ENCODE results near the gene ARID1B. TPM values are rescaled to one million over a fixed set of nuclear protein-coding genes. Genes with fewer than 3 reads are reported as not detected.
A peak's percentile ranks its signal among the peaks of the same experiment; 100 is the strongest.
"Not testable (repeated sequence)": the region's sequence is repeated elsewhere in the genome, so short reads cannot be mapped to it uniquely, and the experiment has no call there.

ARID1B gene
- total RNA-seq, 1 donor from 2014 or later, result 87.4 TPM

DNA sequence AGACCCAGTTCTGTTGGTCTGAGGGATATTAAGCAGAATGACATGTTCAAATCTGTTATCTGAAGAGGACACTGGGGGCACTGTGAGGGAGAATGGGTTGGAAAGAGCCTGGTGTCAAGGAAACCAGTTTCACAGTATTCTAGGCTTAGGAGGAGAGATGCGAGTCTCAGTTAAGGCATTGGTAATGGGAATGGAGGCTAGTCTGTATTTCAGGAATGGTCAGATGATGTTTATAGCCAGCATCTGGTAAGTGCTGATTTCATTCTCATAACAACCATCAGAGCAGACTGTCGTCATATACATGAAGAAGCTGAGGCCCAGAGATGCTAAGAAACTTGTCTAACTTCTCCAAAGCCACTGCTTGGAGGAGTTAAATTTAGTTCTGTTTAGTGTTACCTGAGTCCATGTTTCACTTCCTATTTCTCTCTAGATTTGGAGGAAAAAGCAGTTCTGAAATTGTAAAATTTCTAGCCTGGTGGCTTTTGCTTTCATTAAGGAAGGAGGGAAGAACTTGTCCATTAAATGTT, 242.0 kb downstream of the ARID1B start:
- DNase-seq (ENCODE audit: low spot score), result no peak

DNA sequence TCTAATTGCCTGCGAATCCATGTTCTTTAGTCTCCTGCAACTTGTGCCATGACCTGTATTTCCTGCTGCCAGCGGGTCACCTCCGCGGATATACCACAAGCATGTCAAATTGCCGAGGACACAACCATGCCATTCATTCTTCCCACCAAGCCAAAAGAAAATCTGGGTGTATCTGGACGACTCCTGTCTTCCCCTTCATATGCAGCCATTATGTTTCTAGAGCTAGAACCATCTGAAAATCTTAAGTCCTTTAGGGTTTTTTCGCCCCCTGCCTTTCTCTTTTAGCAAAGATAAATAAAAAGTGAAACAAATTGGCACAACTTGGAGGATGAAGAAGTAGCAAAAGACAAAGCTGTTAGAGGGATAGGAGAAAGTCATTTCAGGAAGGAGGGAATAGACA, 242.6 kb downstream of the ARID1B start:
- no peak for DNase-seq (ENCODE audit: low spot score)

DNA sequence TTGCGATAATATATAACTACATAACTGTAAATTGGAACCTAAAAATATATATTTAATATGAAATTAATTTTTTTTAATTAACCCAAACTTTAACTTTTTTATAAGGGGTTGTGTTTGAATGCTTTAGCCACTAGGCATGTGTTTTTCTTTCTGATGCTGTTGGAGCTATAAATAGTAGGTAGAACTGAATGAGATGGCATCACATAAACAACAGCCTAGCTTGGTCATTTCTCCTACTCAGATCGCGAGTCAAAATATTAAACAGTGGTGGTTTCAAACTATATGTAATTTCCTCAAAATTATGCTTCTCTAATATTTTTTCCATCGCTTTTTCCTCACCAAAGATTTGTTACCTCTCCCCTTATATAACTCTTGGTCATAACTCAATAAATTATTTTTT, 243.2 kb downstream of the ARID1B start:
- DNase-seq (ENCODE audit: low spot score), result no peak

DNA sequence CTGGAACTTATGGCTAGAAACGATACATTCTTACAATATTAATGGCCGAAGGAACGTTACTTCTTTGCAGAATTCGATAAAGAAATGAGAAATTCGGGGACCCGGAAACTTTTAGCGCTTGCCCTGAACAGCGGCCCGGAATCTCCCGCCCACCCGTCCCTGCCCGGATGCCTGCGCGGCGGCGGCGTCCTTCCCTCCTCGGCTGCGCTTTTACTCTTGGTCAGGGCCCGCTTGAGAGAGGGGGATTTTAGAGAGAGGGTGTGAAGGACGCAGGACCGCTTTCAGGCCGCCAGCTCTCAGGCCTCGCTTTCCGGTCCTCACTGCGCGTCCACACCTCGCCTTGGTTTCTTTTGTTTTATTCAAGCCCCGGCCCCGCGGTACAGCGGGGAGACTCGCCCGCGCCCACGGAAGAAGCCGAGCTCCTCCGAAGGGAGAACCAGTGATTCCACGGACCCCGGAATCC, 243.7 kb downstream of the ARID1B start:
- DNase-seq (ENCODE audit: low spot score), result no peak

DNA sequence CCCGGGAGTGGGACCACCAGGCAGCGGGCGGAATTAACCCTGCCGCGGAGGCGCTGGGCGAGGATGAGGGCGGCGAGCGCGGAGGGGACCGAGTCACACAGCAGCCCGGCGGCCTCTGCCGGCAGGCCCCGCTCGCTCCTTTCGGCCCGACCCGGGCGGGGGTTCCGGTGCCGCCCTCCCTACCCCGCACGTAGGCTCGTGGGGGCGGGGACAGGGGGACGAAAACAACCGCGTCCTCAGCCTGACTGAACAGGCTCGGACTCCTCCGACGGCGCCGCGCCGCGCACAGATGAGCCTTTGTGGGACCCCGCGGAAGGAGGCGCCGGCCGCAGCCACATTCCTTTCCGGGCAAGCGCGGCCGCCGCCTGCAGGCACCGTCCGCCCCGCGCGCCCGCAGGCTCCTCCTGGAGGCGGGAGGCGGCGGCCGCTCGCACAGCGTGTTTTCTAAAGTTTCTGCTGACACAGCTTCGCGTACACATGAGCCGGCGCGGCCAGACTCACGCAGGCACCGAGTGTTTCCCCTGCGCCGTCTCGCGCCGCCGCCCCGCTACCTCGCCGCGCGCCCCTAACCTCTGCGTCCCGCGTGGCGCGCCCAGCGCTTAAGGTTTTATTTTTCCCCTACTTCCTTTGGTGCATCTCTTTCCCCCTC, 244.3 kb downstream of the ARID1B start:
- peak; percentile 96 for DNase-seq (ENCODE audit: low spot score)

DNA sequence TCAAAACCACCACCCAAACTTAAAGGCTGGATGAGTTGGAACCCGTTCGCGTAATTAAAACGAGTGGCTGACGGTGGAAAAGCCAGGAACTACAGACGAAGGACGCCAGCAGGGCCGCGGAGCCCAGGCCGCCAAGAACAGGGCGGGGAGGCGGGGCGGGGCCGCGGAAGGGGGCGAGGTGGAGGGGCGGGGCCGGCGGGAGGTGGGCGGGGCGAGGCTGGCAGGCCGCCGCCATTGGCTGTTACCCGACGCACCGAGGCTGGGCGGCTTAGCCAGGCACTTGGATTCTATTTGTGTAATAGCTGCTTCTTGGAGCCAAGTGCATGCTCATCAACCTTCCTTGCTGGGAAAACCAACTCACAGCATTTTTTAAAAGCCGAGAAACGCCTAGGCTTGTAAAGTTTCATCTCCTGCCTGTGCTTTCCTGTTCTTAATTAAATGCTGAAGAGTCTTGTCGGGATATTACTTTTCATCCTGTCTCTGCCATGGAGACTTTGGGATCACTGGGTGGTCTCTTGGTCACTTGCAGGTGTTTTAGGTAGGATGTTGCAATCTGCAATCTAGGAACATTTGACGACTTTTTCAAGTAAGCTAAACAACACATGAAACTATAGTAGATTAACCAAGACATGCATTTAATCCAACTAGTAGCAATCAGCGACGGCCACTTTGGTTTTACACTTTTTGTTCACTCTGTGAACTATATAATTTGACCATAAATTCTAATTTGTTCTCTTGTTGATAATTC, 245.0 kb downstream of the ARID1B start:
- peak; percentile 97 for DNase-seq (ENCODE audit: low spot score)

DNA sequence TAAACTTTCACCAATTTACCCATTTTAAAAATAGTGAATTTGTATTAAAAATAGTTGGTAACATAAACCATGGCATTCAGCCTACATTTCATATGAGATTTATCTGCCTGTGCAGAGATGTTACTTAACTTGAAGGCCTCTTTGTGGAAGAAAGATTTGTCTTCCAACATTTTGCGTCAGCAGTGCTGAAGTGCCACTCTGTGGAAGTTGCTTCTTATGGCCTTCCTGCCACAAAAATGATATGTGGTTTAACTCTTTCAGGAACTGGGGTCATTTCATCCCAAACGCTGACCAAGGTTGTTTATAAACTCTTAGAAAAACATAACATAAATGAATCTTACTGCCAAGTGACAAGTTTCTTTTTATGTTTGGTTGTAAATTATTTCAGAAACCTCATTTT, 246.8 kb downstream of the ARID1B start:
- no peak for DNase-seq (ENCODE audit: low spot score)

DNA sequence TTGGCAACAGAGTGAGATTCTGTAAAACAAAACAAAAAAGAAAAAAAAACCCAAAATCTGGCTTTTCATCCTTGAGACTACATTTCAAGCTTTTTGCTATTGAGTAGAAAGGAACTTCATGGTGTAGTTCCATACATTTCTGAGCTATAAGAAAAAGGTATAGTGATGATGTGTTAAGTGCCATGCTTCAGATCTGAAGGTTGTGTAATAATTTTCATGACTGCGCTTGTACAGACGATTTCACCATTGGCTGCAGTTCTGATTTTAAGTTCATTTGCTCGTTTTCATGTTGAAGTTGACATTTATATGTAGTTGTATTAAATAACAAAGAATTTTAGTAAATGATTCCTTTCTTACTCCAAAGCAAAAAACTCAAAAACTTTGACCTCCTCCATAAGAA, 247.6 kb downstream of the ARID1B start:
- DNase-seq (ENCODE audit: low spot score), result no peak

DNA sequence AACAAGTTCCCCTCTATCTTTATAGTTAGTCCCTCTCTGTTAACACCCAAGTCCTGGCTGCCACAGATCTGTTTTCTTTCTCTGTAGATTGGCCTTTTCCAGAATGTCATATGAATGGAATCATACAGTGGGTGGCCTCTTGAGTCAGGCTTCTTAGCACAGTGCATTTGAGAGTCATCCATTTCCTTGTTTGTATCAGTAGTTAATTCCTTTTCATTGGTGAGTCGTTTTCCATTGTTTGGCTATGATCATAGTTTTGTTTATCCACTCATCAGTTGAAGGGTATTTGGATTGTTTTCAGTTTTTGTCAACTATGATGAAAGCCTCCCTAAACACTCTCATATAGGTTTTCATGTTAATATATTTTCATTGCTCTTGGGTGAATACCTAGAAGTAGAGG, 248.3 kb downstream of the ARID1B start:
- DNase-seq (ENCODE audit: low spot score), result no peak

DNA sequence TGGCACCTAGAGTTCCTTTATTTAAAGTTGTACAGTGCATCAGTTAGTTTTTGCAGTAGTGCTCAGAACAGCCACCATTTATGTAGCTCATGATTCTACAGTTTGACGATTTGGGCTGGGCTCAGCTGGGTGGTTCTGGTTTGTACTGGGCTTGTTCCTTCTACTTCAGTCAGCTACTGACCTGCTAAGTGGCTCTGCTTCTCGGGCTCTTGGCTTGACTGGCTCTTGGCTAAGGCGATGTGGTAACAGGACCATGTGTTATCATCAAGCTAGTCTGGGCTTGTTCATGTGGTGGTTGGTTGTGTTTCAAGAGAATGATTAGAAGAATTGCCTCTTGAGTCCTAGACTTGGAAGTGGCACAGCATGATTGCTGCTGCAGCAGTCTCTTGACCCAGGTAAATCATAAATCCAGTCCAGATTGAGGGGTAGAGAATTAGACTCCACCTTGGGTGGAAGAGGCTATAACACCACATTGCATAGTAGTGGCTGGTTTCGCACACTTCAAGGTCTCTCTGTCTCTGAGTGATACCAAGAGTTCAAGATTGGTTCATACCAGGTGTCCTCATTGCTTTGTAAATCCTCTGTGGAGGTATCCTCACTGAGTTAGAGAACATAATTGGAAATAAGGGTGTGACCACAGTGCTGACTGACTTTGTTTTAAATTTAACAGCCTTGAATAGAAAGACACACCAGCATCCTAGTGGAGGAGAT, 253.0 kb downstream of the ARID1B start:
- DNase-seq (ENCODE audit: low spot score), result no peak

DNA sequence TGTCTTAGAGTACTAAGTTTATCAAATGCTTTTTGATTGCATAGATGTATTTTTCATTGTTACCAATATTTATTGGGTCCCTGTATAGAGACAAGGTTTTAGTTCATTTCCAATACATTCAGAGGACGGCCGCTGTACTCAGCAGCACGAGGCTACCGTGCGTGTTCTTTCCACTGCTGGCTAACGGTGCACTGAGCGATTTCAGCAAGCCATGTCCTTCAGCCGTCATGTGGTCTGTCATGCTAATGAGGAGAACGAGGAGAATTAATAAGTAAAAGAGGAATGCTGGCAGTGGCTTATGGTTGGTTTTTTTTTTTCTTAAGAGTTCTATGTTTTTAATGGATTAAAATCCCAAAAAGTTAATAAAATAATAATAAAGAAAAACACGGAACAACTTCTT, 253.6 kb downstream of the ARID1B start:
- DNase-seq (ENCODE audit: low spot score), result no peak

DNA sequence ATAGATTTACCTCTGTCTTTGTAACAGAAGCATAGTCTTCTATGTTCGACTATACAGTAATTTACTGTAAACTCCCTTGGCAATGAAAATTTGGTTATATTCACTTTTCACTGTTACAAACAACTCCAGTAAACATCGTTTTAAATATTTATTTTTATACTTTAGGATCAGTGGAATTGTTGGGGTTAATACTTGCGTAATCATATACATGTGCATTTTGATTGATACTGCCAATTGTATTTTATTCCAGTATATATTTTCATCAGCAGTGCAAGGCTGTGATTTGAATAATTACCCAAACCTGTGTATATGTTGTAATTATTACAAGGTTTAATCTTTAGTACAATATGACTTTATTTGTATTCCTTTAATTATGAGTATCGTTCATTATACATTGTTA, 255.7 kb downstream of the ARID1B start:
- DNase-seq (ENCODE audit: low spot score), result no peak

DNA sequence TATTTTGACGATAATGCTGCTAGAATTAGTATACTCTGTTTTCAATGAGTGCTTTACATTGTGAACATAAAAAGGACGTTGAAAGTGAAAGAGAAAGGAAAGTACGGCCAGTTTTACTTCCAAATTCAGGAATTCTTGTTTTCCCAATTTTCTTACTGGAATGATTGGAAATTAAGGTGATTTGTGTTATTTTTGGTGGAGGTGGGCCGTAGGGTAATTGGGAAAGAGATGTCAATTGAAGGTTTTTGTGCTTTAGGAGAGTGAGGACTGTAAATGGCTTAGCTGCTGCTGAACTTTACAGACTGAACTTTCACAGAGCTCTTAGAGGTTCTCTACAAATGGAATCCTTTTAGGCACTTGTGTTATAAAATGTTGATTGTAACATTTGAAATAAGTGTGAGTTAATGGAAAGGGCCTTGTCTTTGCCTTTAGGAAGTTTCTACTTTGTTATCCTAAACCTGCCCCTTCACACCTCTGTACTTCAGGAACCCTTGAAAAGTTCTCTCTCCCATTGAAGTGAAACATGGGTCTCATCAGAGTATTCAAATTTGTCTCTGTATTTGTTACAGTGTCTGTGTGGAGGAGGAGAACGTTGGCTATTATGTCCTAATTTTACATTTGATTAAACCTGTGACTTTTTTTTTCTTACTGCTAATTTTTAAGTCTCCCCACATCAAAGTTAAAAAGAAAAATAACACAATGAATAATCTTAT, 256.4 kb downstream of the ARID1B start:
- DNase-seq (ENCODE audit: low spot score), result no peak

DNA sequence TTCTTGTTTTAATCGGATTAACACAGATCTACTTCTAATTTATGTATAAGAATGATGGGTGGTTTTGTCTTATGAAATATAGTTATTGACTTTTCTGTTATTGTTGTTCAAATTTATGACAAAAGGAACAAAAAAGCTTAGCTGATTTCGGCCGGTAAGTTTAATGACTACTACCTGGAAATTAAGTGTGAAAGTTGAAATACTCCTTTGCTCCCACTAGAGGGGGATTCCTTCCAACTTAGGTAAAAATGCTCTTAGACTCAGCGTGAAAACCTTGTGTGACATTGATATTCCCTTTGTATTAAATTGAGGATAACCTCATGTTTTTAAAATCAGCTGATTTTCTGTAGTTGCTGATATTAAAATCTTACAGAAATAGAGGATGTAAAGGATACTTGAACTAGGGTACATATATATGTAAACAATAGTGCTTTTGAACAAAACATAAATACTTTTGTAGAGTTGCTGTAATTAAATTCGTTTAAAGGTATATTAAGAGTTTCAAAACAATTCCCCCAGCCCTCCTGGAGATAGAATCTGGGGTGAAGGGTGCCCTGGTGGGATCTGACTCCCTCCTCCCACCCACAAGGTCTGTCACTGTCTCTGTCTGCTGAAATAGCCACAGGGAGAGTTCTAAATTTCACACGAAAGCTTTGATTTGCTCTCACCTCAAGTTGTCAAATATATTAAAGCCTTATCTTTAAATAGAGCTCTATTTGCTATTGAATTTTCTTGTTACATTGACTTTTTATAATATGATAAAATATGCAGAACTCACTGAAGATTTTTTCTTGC, 257.5 kb downstream of the ARID1B start:
- no peak for DNase-seq (ENCODE audit: low spot score)

DNA sequence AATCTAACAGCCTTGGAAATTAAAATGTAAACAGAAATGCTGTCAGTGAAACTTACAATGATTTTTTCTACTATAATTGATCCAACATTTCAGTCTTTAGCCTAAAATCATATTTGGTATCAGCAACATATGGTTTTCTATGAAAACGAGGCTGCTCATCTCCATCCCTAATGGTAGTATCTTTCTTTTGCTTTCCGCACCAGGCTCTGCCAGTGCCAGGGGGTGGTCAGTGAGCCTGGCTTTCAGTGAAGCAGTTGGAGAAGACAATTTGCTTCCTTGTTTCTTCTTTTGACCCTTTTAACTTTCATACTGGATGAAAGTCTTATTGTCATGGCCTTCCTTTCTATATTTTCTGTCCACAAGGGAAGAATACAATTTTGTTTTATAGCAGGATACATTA, 258.4 kb downstream of the ARID1B start:
- DNase-seq (ENCODE audit: low spot score), result no peak

DNA sequence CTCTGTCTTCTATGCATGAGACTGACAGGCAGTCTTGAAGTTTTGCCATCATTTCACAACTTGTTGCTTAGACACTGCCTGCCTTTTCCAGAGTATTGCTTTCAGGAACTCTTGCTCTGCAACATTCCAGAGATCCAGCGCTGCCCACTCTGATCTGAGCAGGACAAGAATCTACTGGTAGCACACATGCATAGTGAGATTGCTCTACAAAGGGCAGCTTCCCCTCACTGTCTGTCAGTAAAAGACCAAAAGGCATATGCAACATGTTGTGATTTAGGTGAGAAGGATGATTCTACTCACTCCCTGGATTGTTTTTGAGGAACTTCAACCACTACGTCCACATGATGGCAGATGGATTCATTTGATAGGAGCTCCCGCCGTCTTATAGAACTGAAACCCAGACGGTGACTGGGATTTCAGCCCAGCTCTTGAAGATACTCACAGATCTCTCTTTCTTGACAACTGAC, 259.1 kb downstream of the ARID1B start:
- DNase-seq (ENCODE audit: low spot score), result no peak

DNA sequence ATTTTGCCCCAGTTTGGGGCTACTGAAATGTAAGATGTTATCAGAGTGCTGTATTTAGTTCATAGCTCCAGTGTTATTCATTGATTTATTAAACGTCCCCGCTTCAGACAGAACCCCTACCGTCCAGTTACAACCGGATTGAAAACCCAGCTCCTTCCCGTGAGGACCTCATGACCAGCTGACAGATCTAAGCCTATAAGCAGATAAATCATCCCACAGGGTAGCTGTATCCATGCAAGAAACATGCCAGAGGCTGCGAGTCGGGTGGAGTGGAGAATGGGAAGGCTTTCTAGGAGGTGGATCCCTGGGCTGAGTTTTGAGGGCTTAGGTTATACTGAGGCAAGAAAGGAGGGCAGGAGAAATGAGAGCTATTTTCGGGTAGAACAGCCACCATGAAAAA, 260.0 kb downstream of the ARID1B start:
- no peak for DNase-seq (ENCODE audit: low spot score)

DNA sequence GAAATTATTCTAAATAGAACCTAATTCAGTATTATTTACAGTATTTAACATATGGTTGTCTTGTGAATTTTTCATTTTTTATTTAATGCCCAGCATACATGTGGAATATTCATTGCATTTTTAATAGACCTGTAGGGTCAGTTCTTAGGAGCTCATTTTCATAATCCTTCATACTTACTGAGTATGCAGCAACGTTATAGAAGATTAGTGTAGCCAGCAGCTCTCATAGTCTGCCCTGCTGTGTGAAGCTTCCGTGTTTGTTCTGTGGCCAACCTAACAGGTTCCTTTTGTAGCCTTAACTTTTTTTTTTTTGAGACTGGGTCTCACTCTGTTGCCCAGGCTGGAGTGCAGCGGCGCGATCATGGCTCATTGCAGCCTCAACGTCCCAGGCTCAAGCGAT, 261.4 kb downstream of the ARID1B start:
- no peak for DNase-seq (ENCODE audit: low spot score)

DNA sequence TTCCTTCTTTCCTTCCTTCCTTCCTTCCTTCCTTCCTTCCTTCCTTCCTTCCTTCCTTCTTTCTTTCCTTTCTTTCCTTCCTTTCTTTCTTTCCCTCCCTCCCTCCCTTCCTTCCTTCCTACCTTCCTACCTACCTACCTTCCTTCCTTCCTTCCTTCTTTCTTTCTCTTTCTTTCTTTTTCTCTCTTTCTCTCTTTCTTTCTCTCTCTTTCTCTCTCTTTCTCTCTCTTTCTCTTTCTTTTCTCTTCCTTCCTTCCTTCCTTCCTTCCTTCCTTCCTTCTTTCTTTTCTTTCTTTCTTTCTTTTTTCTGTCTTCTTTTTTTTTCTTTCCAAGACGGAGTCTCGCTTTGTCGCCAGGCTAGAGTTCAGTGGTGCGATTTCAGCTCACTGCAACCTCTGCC, 262.5 kb downstream of the ARID1B start:
- not testable (repeated sequence) for DNase-seq (ENCODE audit: low spot score)

DNA sequence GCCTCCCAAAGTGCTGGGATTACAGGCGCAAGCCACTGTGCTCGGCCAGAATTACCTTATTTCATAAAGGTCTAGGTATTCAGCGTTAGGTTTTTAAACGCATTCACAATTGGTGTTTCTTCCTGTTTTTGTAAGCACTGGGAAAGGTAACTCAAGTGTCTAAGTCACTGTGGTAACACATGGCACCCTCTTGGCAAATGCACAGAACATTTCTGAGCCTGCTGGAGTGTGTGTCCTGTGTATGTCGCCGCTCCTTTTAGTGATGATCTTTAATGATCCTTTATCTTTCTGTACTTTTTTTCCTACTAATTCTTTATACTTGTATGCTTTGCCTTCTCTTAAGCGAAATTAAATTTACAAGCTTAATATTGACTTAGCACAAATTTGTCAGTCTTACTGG, 263.0 kb downstream of the ARID1B start:
- DNase-seq (ENCODE audit: low spot score), result no peak

Data from mesenteric fat pad (tissue), 1 donor.